ENCODE measurements around the gene COMMD1. TPM values are rescaled to one million over a fixed set of nuclear protein-coding genes. Genes with fewer than 3 reads are reported as not detected.

COMMD1 gene
- total and polyA plus RNA-seq, 2 experiments from 2014 or later = 54.9 to 83.7 TPM

DNA sequence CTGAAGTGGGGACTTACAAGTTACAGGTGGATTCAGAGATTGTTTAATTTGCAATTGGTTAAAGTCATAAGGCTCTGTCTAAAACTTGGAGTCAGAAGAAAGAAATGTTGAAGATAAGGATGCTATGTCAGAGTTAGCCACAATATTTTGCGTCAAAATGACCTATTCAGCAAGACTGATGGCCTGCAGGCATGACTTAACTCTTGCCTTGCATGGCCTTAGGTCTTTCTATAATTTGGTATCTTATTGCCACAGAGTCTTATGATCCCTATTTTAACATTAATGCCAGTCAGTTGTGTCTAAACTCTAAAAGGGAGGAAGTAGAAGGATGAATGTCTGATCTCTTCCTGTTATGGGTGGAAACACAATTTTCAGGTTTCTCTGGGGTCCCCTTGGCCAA lies 5.2 kb upstream of the COMMD1 start:
- Histone ChIP-seq H4K20me1 (replicated peaks; ENCODE audit: insufficient read depth) (no peaks in the 10 kb centered on the region), H3K79me2 (replicated peaks; ENCODE audit: insufficient read depth) (no peaks in the 10 kb centered on the region)

More for the DNA sequence above, 5.2 kb upstream of the COMMD1 start:
- H3F3A ChIP-seq (replicated peaks; ENCODE audit: low read depth) = no peaks in the 10 kb centered on the region
- H3K36me3 Mint-ChIP-seq (ENCODE audit: low read depth) = no peaks in the 10 kb centered on the region
- H3K27me3 Mint-ChIP-seq (ENCODE audit: insufficient read depth, low read depth, poor library complexity) = no peaks in the 10 kb centered on the region
- no peak overlapping the region for H3K27ac ChIP-seq (ENCODE audit: low read depth)
- H3K27ac Mint-ChIP-seq = no peak overlapping the region
- no peak overlapping the region for H3K4me3 Mint-ChIP-seq
- no peak overlapping the region for H2AFZ ChIP-seq
- peaks cover 3% of the 10 kb centered on the region; the same call in 2 of the 3 replicates for H3K4me1 Mint-ChIP-seq
- no peak overlapping the region for H3K4me3 ChIP-seq
- no peaks in the 10 kb centered on the region; the same call in 1 of the 2 replicates for H3K4me1 ChIP-seq (ENCODE audit: insufficient read depth)
- no peak overlapping the region for H3K4me2 ChIP-seq
- DNase-seq (ENCODE audit: low spot score) (no peak), ATAC-seq (no peak)
- no peaks in the 10 kb centered on the region for H3K9me2 ChIP-seq (ENCODE audit: insufficient read depth)
- H3K36me3 ChIP-seq (ENCODE audit: insufficient read depth) = no peaks in the 10 kb centered on the region
- no peak for TF ChIP-seq CREB1 (CRISPR knock-in tag; IDR thresholded peaks at IDR 0.05; ENCODE audit: low read depth)
- TF ChIP-seq, protein P1, sequence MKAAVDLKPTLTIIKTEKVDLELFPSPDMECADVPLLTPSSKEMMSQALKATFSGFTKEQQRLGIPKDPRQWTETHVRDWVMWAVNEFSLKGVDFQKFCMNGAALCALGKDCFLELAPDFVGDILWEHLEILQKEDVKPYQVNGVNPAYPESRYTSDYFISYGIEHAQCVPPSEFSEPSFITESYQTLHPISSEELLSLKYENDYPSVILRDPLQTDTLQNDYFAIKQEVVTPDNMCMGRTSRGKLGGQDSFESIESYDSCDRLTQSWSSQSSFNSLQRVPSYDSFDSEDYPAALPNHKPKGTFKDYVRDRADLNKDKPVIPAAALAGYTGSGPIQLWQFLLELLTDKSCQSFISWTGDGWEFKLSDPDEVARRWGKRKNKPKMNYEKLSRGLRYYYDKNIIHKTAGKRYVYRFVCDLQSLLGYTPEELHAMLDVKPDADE (IDR thresholded peaks at IDR 0.05) = no peak
- TF ChIP-seq EZH2phosphoT487 (IDR thresholded peaks at IDR 0.05; ENCODE audit: unreplicated experiment) = no peak
- TF ChIP-seq, protein P2, sequence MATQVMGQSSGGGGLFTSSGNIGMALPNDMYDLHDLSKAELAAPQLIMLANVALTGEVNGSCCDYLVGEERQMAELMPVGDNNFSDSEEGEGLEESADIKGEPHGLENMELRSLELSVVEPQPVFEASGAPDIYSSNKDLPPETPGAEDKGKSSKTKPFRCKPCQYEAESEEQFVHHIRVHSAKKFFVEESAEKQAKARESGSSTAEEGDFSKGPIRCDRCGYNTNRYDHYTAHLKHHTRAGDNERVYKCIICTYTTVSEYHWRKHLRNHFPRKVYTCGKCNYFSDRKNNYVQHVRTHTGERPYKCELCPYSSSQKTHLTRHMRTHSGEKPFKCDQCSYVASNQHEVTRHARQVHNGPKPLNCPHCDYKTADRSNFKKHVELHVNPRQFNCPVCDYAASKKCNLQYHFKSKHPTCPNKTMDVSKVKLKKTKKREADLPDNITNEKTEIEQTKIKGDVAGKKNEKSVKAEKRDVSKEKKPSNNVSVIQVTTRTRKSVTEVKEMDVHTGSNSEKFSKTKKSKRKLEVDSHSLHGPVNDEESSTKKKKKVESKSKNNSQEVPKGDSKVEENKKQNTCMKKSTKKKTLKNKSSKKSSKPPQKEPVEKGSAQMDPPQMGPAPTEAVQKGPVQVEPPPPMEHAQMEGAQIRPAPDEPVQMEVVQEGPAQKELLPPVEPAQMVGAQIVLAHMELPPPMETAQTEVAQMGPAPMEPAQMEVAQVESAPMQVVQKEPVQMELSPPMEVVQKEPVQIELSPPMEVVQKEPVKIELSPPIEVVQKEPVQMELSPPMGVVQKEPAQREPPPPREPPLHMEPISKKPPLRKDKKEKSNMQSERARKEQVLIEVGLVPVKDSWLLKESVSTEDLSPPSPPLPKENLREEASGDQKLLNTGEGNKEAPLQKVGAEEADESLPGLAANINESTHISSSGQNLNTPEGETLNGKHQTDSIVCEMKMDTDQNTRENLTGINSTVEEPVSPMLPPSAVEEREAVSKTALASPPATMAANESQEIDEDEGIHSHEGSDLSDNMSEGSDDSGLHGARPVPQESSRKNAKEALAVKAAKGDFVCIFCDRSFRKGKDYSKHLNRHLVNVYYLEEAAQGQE (IDR thresholded peaks at IDR 0.05; ENCODE audit: unreplicated experiment) = no peak
- TF ChIP-seq, protein P3, sequence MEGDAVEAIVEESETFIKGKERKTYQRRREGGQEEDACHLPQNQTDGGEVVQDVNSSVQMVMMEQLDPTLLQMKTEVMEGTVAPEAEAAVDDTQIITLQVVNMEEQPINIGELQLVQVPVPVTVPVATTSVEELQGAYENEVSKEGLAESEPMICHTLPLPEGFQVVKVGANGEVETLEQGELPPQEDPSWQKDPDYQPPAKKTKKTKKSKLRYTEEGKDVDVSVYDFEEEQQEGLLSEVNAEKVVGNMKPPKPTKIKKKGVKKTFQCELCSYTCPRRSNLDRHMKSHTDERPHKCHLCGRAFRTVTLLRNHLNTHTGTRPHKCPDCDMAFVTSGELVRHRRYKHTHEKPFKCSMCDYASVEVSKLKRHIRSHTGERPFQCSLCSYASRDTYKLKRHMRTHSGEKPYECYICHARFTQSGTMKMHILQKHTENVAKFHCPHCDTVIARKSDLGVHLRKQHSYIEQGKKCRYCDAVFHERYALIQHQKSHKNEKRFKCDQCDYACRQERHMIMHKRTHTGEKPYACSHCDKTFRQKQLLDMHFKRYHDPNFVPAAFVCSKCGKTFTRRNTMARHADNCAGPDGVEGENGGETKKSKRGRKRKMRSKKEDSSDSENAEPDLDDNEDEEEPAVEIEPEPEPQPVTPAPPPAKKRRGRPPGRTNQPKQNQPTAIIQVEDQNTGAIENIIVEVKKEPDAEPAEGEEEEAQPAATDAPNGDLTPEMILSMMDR (conservative IDR thresholded peaks at IDR 0.05; ENCODE audit: low read depth in 2 of 2) = no peak
- TF ChIP-seq POLR2AphosphoS5 (IDR thresholded peaks at IDR 0.05; ENCODE audit: low read depth) = no peak
- no peak for TF ChIP-seq NANOG (IDR thresholded peaks at IDR 0.05; ENCODE audit: borderline replicate concordance)
- TF ChIP-seq, protein P4, sequence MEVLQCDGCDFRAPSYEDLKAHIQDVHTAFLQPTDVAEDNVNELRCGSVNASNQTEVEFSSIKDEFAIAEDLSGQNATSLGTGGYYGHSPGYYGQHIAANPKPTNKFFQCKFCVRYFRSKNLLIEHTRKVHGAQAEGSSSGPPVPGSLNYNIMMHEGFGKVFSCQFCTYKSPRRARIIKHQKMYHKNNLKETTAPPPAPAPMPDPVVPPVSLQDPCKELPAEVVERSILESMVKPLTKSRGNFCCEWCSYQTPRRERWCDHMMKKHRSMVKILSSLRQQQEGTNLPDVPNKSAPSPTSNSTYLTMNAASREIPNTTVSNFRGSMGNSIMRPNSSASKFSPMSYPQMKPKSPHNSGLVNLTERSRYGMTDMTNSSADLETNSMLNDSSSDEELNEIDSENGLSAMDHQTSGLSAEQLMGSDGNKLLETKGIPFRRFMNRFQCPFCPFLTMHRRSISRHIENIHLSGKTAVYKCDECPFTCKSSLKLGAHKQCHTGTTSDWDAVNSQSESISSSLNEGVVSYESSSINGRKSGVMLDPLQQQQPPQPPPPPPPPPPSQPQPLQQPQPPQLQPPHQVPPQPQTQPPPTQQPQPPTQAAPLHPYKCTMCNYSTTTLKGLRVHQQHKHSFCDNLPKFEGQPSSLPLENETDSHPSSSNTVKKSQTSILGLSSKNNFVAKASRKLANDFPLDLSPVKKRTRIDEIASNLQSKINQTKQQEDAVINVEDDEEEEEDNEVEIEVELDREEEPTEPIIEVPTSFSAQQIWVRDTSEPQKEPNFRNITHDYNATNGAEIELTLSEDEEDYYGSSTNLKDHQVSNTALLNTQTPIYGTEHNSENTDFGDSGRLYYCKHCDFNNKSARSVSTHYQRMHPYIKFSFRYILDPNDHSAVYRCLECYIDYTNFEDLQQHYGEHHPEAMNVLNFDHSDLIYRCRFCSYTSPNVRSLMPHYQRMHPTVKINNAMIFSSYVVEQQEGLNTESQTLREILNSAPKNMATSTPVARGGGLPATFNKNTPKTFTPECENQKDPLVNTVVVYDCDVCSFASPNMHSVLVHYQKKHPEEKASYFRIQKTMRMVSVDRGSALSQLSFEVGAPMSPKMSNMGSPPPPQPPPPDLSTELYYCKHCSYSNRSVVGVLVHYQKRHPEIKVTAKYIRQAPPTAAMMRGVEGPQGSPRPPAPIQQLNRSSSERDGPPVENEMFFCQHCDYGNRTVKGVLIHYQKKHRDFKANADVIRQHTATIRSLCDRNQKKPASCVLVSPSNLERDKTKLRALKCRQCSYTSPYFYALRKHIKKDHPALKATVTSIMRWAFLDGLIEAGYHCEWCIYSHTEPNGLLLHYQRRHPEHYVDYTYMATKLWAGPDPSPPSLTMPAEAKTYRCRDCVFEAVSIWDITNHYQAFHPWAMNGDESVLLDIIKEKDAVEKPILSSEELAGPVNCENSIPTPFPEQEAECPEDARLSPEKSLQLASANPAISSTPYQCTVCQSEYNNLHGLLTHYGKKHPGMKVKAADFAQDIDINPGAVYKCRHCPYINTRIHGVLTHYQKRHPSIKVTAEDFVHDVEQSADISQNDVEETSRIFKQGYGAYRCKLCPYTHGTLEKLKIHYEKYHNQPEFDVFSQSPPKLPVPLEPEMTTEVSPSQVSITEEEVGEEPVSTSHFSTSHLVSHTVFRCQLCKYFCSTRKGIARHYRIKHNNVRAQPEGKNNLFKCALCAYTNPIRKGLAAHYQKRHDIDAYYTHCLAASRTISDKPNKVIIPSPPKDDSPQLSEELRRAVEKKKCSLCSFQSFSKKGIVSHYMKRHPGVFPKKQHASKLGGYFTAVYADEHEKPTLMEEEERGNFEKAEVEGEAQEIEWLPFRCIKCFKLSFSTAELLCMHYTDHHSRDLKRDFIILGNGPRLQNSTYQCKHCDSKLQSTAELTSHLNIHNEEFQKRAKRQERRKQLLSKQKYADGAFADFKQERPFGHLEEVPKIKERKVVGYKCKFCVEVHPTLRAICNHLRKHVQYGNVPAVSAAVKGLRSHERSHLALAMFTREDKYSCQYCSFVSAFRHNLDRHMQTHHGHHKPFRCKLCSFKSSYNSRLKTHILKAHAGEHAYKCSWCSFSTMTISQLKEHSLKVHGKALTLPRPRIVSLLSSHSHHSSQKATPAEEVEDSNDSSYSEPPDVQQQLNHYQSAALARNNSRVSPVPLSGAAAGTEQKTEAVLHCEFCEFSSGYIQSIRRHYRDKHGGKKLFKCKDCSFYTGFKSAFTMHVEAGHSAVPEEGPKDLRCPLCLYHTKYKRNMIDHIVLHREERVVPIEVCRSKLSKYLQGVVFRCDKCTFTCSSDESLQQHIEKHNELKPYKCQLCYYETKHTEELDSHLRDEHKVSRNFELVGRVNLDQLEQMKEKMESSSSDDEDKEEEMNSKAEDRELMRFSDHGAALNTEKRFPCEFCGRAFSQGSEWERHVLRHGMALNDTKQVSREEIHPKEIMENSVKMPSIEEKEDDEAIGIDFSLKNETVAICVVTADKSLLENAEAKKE (CRISPR knock-in tag; IDR thresholded peaks at IDR 0.05) = no peak
- no peak for TF ChIP-seq EZH2 (IDR thresholded peaks at IDR 0.05; ENCODE audit: low read depth, unreplicated experiment)
- TF ChIP-seq ZNF331 (CRISPR knock-in tag; IDR thresholded peaks at IDR 0.05; ENCODE audit: low read depth) = no peak
- no peak for TF ChIP-seq JUNB (IDR thresholded peaks at IDR 0.05; ENCODE audit: unreplicated experiment)
- no peak for TF ChIP-seq ZNF114 (CRISPR knock-in tag; IDR thresholded peaks at IDR 0.05)
- no peak for TF ChIP-seq STAT1 (IDR thresholded peaks at IDR 0.05; ENCODE audit: unreplicated experiment)
- no peaks in the 10 kb centered on the region for H3K27me3 ChIP-seq (ENCODE audit: insufficient read depth)
- H3K9me3 Mint-ChIP-seq = no peaks in the 10 kb centered on the region

Measured in GM23338 (cell line).